MCF 10A (cell line): ENCODE data around the gene PTPRN2. TPM values are rescaled to one million over a fixed set of nuclear protein-coding genes. Genes with fewer than 3 reads are reported as not detected.

Experiments
- BruUV-seq: library from RNA; stranded (reverse); fragments of 400-500 nt; replicated peaks from 2 replicates; lab custom pipeline; 2021; lab: Mats Ljungman, UMichigan
- CTCF ChIA-PET: fragments of 300-600 bp; sonication (Branson Sonifier 250); formaldehyde crosslinking; extraction: SDS; loops from one replicate; lab custom pipeline; 2021; ENCODE audit warnings: antibody characterized with exemption, inconsistent platforms; lab: Yijun Ruan, JAX
- POLR2A ChIA-PET: fragments of 300-600, 350-650 bp; sonication (Branson Sonifier 250); formaldehyde crosslinking; extraction: SDS; loops from one replicate; lab custom pipeline; 2020; ENCODE audit warnings: antibody characterized with exemption, inconsistent platforms; lab: Yijun Ruan, JAX
- DNase-seq: peaks from one replicate; pipeline ENCODE4 v3.0.0-alpha.2; 2018; ENCODE audit not compliant: unreplicated experiment
- H3K27ac Mint-ChIP-seq: one replicate; pipeline ENCODE4 v1.8.0; 2022; ENCODE audit warnings: mild to moderate bottlenecking, low read depth, mixed read lengths; ENCODE audit not compliant: unreplicated experiment
- H3K27me3 Mint-ChIP-seq: one replicate; pipeline ENCODE4 v1.8.0; 2022; ENCODE audit warnings: mixed read lengths; ENCODE audit not compliant: insufficient read depth, unreplicated experiment
- H3K36me3 Mint-ChIP-seq: one replicate; pipeline ENCODE4 v1.8.0; 2022; ENCODE audit warnings: mild to moderate bottlenecking, moderate library complexity, mixed read lengths; ENCODE audit not compliant: insufficient read depth, unreplicated experiment
- H3K4me1 Mint-ChIP-seq: one replicate; pipeline ENCODE4 v1.8.0; 2022; ENCODE audit warnings: mixed read lengths; ENCODE audit not compliant: insufficient read depth, unreplicated experiment
- H3K4me3 Mint-ChIP-seq: one replicate; pipeline ENCODE4 v1.8.0; 2022; ENCODE audit warnings: mild to moderate bottlenecking, moderate library complexity, mixed read lengths; ENCODE audit not compliant: unreplicated experiment
- H3K9me3 Mint-ChIP-seq: one replicate; pipeline ENCODE4 v1.8.0; 2022; ENCODE audit warnings: mixed read lengths; ENCODE audit not compliant: unreplicated experiment
- CTCF ChIP-seq: fragments of 200-600 bp; IDR thresholded peaks from one replicate; pipeline ENCODE4 v1.8.0; 2022; ENCODE audit warnings: antibody characterized with exemption, mild to moderate bottlenecking; ENCODE audit not compliant: unreplicated experiment
- intact Hi-C: fragments of 100-400 bp; cut with micrococcal nuclease; formaldehyde crosslinking; loops from 2 replicates; pipeline ENCODE4 v1.14.1; 2022
- total RNA-seq: library from RNA; stranded (reverse); gene quantifications from 2 replicates; pipeline ENCODE4 v1.2.3, GENCODE V29; 2022

Gene PTPRN2
- total RNA-seq, 1 experiment from 2014 or later = 4.5 TPM

- POLR2A ChIA-PET = no interaction called here
- H3K27me3 Mint-ChIP-seq = no peaks in the 10 kb centered on the region
- no peaks in the 10 kb centered on the region for H3K36me3 Mint-ChIP-seq
- TF ChIP-seq CTCF = no peak
- CTCF ChIA-PET = no interaction called here
- H3K27ac Mint-ChIP-seq = no peak overlapping the region
- no peaks in the 10 kb centered on the region for H3K4me1 Mint-ChIP-seq
- peaks cover 22% of the 10 kb centered on the region for H3K9me3 Mint-ChIP-seq
- intact Hi-C loops = no loop called here
- BruUV-seq = no TSS peak
- no peak overlapping the region for H3K4me3 Mint-ChIP-seq
- DNase-seq = no peak
Observed at GRCh38 chr7:157532068-157532467, 1055.6 kb downstream of the PTPRN2 start.

GRCh38 chr7:157529768-157530560 lies 1057.7 kb downstream of the PTPRN2 start:
- Mint-ChIP-seq H3K4me3 (no peak overlapping the region), H3K27ac (no peak overlapping the region), H3K4me1 (no peaks in the 10 kb centered on the region), H3K27me3 (peaks cover 9% of the 10 kb centered on the region), H3K36me3 (no peaks in the 10 kb centered on the region), H3K9me3 (peaks cover 22% of the 10 kb centered on the region)
- CTCF ChIA-PET = no interaction called here
- BruUV-seq = no TSS peak
- intact Hi-C loops = no loop called here
- DNase-seq = no peak
- no peak for TF ChIP-seq CTCF
- POLR2A ChIA-PET = no interaction called here

GRCh38 chr7:157528785-157529341 lies 1058.8 kb downstream of the PTPRN2 start:
- intact Hi-C loops = no loop called here
- Mint-ChIP-seq H3K4me1 (no peaks in the 10 kb centered on the region), H3K9me3 (peaks cover 22% of the 10 kb centered on the region), H3K4me3 (no peak overlapping the region), H3K36me3 (no peaks in the 10 kb centered on the region), H3K27ac (no peak overlapping the region), H3K27me3 (peaks cover 18% of the 10 kb centered on the region)
- no peak for DNase-seq
- ChIA-PET POLR2A (no interaction called here), CTCF (no interaction called here)
- no TSS peak for BruUV-seq
- no peak for TF ChIP-seq CTCF

GRCh38 chr7:157527686-157528085 lies 1059.9 kb downstream of the PTPRN2 start:
- no peaks in the 10 kb centered on the region for H3K4me1 Mint-ChIP-seq
- BruUV-seq = no TSS peak
- intact Hi-C loops = no loop called here
- ChIA-PET CTCF (no interaction called here), POLR2A (no interaction called here)
- no peak for TF ChIP-seq CTCF
- H3K36me3 Mint-ChIP-seq = no peaks in the 10 kb centered on the region
- peaks cover 14% of the 10 kb centered on the region for H3K9me3 Mint-ChIP-seq
- no peak overlapping the region for H3K27ac Mint-ChIP-seq
- H3K4me3 Mint-ChIP-seq = no peak overlapping the region
- H3K27me3 Mint-ChIP-seq = peaks cover 18% of the 10 kb centered on the region
- DNase-seq = no peak
